RWPE2 (cell line): ENCODE data around the gene SAMD14.
A peak's percentile ranks its signal among the peaks of the same experiment; 100 is the strongest.

Experiments used
- ATAC-seq: fragments of 200-7000 bp; cut with Tn5 transposase; 3 replicates; pipeline ENCODE4 v1.9.1; 2021; ENCODE audit warnings: low read depth
- DNase-seq: peaks from one replicate; pipeline ENCODE4 v3.0.0-alpha.2; 2020; ENCODE audit warnings: low spot score
- H3K27ac ChIP-seq: fragments of 450-650 bp; 2 replicates; pipeline ENCODE4 v1.5.1; 2017; ENCODE audit warnings: mild to moderate bottlenecking; ENCODE audit not compliant: poor library complexity, severe bottlenecking
- H3K27me3 ChIP-seq: fragments of 250-450 bp; sonication (Bioruptor Pico); 2 replicates; pipeline ENCODE4 v1.5.1; 2021; ENCODE audit warnings: mild to moderate bottlenecking, moderate library complexity; ENCODE audit not compliant: insufficient read depth, poor library complexity, severe bottlenecking
- H3K36me3 ChIP-seq: fragments of 250-450 bp; sonication (Bioruptor Pico); 2 replicates; pipeline ENCODE4 v1.5.1; 2020; ENCODE audit warnings: low read depth, mild to moderate bottlenecking, moderate library complexity
- H3K4me1 ChIP-seq: fragments of 250-450 bp; sonication (Bioruptor Pico); 2 replicates; pipeline ENCODE4 v1.5.1; 2021; ENCODE audit warnings: mild to moderate bottlenecking, moderate library complexity; ENCODE audit not compliant: insufficient read depth, poor library complexity, severe bottlenecking
- H3K4me3 ChIP-seq: fragments of 250-450 bp; sonication (Bioruptor Pico); 2 replicates; pipeline ENCODE4 v1.5.1; 2021; ENCODE audit warnings: mild to moderate bottlenecking, moderate library complexity; ENCODE audit not compliant: severe bottlenecking
- H3K9me3 ChIP-seq: fragments of 250-450 bp; sonication (Bioruptor Pico); 2 replicates; pipeline ENCODE4 v1.5.1; 2021; ENCODE audit warnings: mild to moderate bottlenecking, moderate library complexity; ENCODE audit not compliant: severe bottlenecking
- CTCF ChIP-seq: fragments of 450-650 bp; IDR thresholded peaks from one replicate; pipeline ENCODE4 v1.5.1; 2017; ENCODE audit warnings: mild to moderate bottlenecking, moderate library complexity; ENCODE audit not compliant: poor library complexity, severe bottlenecking

Gene SAMD14

GRCh38 chr17:50147841-50148225 is 17.9 kb upstream of the SAMD14 start:
- no peak for TF ChIP-seq CTCF
- DNase-seq (no peak), ATAC-seq (no peak)
- Histone ChIP-seq H3K4me3 (peak overlapping the region; percentile 89), H3K36me3 (peaks cover 47% of the 10 kb centered on the region), H3K27ac (peak overlapping the region; percentile 95), H3K4me1 (peaks cover 26% of the 10 kb centered on the region), H3K27me3 (no peaks in the 10 kb centered on the region), H3K9me3 (no peaks in the 10 kb centered on the region)

- no peak for DNase-seq
- Histone ChIP-seq H3K27ac (peak overlapping the region; percentile 95), H3K4me3 (no peak overlapping the region), H3K4me1 (peaks cover 19% of the 10 kb centered on the region), H3K36me3 (peaks cover 54% of the 10 kb centered on the region), H3K27me3 (no peaks in the 10 kb centered on the region), H3K9me3 (no peaks in the 10 kb centered on the region)
- no peak for ATAC-seq
- no peak for TF ChIP-seq CTCF
Measured at GRCh38 chr17:50146927-50147665, 17.1 kb upstream of the SAMD14 start.

- DNase-seq (no peak), ATAC-seq (no peak)
- TF ChIP-seq CTCF, result no peak
- H3K27me3 ChIP-seq, result no peaks in the 10 kb centered on the region
- H3K4me3 ChIP-seq, result no peak overlapping the region
- peaks cover 60% of the 10 kb centered on the region for H3K36me3 ChIP-seq
- H3K9me3 ChIP-seq, result no peaks in the 10 kb centered on the region
- H3K4me1 ChIP-seq, result peaks cover 18% of the 10 kb centered on the region
- no peak overlapping the region for H3K27ac ChIP-seq
Measured at GRCh38 chr17:50146230-50146926, 16.4 kb upstream of the SAMD14 start.

GRCh38 chr17:50145532-50146229 is 15.7 kb upstream of the SAMD14 start:
- Histone ChIP-seq H3K36me3 (peaks cover 67% of the 10 kb centered on the region), H3K4me1 (peaks cover 18% of the 10 kb centered on the region), H3K9me3 (no peaks in the 10 kb centered on the region), H3K4me3 (no peak overlapping the region), H3K27me3 (no peaks in the 10 kb centered on the region), H3K27ac (no peak overlapping the region)
- no peak for TF ChIP-seq CTCF
- DNase-seq (no peak), ATAC-seq (no peak)
